Retinal pigment epithelial cell (primary cell): ENCODE data around the gene MRGPRF.

ENCODE experiments used
- DNase-seq: peaks from one replicate; pipeline ENCODE4 v3.0.0-alpha.2; 2010; ENCODE audit warnings: low read depth
- H3K4me3 ChIP-seq: 2 replicates; pipeline ENCODE4 v1.5.1; 2011; ENCODE audit warnings: mild to moderate bottlenecking, low read length, control low read depth, moderate library complexity
- CTCF ChIP-seq: conservative IDR thresholded peaks from 2 replicates; pipeline ENCODE4 v1.5.1; 2011; ENCODE audit warnings: low read depth, low read length, control low read depth, inconsistent platforms

The MRGPRF gene

GRCh38 chr11:68997995-68998348 lies 15.1 kb downstream of the MRGPRF start:
- TF ChIP-seq CTCF = no peak
- DNase-seq = no peak

GRCh38 chr11:68997124-68997994 lies 15.7 kb downstream of the MRGPRF start:
- no peak for TF ChIP-seq CTCF
- H3K4me3 ChIP-seq = no peak overlapping the region
- no peak for DNase-seq

More at GRCh38 chr11:68997995-68998348, 15.1 kb downstream of the MRGPRF start:
- H3K4me3 ChIP-seq = no peak overlapping the region

- no peak for TF ChIP-seq CTCF
- DNase-seq = no peak
- H3K4me3 ChIP-seq = no peak overlapping the region
Measured at GRCh38 chr11:68996376-68997123, 16.5 kb downstream of the MRGPRF start.

GRCh38 chr11:68994894-68995285 lies 18.2 kb downstream of the MRGPRF start:
- TF ChIP-seq CTCF = no peak
- no peak overlapping the region for H3K4me3 ChIP-seq
- DNase-seq = no peak

- H3K4me3 ChIP-seq = no peak overlapping the region
- no peak for DNase-seq
- no peak for TF ChIP-seq CTCF
Measured at GRCh38 chr11:68994161-68994893, 18.7 kb downstream of the MRGPRF start.

GRCh38 chr11:68993546-68993945 lies 19.5 kb downstream of the MRGPRF start:
- TF ChIP-seq CTCF = no peak
- DNase-seq = no peak
- no peak overlapping the region for H3K4me3 ChIP-seq
